ENCODE results near the gene TMEM63C.

DNA sequence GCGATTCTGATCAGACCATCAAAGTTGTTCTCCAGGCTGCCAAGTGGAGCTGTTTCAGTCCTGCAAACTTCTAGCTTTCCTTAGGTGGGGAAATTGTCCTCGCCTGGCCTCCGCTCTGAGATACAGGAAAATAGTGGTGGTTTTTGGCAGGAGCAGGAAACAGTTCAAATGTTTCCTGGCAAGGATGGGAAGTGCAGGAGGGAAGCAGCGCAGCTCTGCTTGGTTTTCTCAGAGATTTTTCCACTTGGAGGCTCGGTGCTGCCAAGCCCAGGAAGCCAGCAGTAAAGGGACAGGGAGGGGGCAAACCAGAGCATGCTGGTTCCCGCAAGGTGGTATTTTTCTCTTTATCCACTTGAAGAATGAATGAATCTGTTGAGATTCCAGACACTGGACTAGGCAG lies 17.0 kb downstream of the TMEM63C start:
- TF ChIP-seq POLR2A (IDR thresholded peaks at IDR 0.05; ENCODE audit: low read depth, low read length) (no peak), POLR2AphosphoS5 (IDR thresholded peaks at IDR 0.05; ENCODE audit: insufficient read depth, low read depth, low read length) (no peak)
